ENCODE measurements around the gene TTC7B.
A peak's percentile ranks its signal among the peaks of the same experiment; 100 is the strongest.

TTC7B gene

DNA sequence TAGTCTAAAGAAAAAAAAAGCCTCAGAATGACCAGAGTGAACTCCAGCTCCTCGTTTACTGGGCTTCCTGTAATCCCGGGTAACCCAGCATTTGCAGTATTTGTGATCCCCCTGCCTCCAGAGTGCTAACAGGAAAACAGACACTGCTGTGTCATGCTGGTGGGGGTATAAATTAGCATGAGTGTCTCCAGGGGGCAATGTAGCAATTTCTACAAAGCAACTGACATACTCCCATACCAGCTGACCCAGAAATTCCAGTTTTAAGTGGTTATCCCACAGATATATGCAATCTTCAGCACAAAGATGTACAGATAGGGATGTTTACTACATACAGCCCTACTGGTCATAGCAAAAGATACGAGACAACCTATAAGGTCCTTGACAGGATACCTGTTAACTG is 18.8 kb downstream of the TTC7B start:
- TF ChIP-seq, protein P1, sequence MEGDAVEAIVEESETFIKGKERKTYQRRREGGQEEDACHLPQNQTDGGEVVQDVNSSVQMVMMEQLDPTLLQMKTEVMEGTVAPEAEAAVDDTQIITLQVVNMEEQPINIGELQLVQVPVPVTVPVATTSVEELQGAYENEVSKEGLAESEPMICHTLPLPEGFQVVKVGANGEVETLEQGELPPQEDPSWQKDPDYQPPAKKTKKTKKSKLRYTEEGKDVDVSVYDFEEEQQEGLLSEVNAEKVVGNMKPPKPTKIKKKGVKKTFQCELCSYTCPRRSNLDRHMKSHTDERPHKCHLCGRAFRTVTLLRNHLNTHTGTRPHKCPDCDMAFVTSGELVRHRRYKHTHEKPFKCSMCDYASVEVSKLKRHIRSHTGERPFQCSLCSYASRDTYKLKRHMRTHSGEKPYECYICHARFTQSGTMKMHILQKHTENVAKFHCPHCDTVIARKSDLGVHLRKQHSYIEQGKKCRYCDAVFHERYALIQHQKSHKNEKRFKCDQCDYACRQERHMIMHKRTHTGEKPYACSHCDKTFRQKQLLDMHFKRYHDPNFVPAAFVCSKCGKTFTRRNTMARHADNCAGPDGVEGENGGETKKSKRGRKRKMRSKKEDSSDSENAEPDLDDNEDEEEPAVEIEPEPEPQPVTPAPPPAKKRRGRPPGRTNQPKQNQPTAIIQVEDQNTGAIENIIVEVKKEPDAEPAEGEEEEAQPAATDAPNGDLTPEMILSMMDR (IDR thresholded peaks at IDR 0.05; ENCODE audit: low read depth, low read length), result no peak
- H3K4me3 ChIP-seq (replicated peaks in 1 of 2; ENCODE audit: low read depth in 2 of 2, low read length in 2 of 2), result no peak overlapping the region
- DNase-seq (ENCODE audit: low read depth in 2 of 2), result peak; percentile 22 to 40

DNA sequence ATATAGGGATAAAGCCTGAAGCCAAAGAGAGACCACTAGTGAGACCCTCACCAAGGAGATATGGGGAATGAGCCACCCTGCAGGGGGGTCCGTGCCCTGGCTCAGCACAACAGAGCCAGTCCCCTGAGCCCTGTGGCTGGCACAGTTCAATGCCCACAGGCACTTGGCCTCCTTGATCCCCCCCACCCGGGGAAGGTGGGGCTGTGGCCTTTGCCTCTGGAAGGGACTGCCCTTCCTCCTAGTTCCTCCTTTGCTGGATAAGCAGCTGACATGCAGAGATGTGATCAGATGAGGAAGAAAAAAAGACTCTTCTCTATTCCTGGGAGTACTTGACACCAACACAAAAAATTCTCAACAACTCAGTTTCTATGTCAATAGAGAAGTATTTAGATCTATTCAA is 19.9 kb downstream of the TTC7B start:
- DNase-seq (ENCODE audit: low read depth in 2 of 2), result no peak
- no peak overlapping the region for H3K4me3 ChIP-seq (replicated peaks in 1 of 2; ENCODE audit: low read depth in 2 of 2, low read length in 2 of 2)
- TF ChIP-seq, protein P1 (IDR thresholded peaks at IDR 0.05; ENCODE audit: low read depth, low read length), result no peak

DNA sequence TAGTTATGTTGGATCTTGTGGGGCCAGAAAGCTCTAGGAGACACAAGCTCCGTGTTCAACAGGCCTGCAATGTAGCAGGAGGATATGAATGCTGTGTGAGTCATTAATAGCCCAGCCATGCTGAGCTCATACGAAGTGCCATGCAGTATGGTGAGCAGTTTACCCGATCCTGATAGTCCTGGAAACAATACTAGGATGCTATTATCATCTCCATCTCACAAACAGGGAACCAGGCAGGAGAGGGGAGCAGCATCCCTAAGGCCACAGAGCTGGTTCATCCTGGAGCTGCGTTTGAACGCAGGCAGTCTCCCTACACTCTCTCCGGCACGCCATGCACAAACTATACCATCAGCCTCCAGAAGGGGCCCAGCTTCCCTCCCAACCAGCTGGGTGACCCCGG is 20.5 kb downstream of the TTC7B start:
- DNase-seq (ENCODE audit: low read depth in 2 of 2), result peak; percentile 67 to 90
- H3K4me3 ChIP-seq (replicated peaks in 1 of 2; ENCODE audit: low read depth in 2 of 2, low read length in 2 of 2), result no peak overlapping the region
- TF ChIP-seq, protein P1 (IDR thresholded peaks at IDR 0.05; ENCODE audit: low read depth, low read length), result peak; percentile 8

DNA sequence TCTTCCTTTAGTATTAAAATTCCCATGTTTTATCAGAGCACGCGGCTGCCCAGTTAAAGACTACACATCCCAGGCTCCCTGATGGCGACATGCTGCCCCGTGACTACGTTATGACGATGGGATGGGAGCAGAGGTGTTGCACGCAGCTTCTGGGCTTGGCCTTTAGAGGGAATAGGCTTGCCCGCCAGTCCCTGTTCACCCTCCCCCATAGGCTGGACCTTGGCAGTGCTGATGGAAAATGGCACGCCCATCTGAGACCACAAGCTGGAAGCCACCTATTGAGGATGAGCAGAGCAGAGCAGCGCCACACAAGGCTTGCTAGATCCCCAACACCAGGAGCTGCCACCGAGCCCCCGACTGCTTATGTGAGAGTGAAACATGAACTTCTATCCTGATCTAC is 24.7 kb downstream of the TTC7B start:
- no peak overlapping the region for H3K4me3 ChIP-seq (replicated peaks in 1 of 2; ENCODE audit: low read depth in 2 of 2, low read length in 2 of 2)
- TF ChIP-seq, protein P1 (IDR thresholded peaks at IDR 0.05; ENCODE audit: low read depth, low read length), result no peak
- DNase-seq (ENCODE audit: low read depth in 2 of 2), result no peak

DNA sequence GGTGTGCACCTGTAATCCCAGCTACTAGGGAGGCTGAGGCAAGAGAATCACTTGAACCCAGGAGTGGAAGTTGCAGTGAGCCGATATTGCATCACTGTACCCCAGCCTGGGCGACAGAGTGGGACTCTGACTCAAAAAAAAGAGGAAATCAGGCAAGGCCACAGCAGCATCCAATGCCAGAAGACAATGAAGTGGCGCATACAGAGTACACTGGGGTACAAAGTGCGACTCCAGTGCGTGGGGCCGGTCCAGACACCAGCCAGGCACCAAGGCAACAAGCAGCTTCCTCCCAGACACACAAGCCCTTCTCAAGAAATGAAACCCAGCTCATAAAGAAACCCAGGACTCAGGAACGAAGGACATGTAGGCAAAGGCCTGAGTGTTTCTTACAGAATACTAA is 28.2 kb downstream of the TTC7B start:
- no peak overlapping the region for H3K4me3 ChIP-seq (replicated peaks in 1 of 2; ENCODE audit: low read depth in 2 of 2, low read length in 2 of 2)
- no peak for DNase-seq (ENCODE audit: low read depth in 2 of 2)
- TF ChIP-seq, protein P1 (IDR thresholded peaks at IDR 0.05; ENCODE audit: low read depth, low read length), result no peak

DNA sequence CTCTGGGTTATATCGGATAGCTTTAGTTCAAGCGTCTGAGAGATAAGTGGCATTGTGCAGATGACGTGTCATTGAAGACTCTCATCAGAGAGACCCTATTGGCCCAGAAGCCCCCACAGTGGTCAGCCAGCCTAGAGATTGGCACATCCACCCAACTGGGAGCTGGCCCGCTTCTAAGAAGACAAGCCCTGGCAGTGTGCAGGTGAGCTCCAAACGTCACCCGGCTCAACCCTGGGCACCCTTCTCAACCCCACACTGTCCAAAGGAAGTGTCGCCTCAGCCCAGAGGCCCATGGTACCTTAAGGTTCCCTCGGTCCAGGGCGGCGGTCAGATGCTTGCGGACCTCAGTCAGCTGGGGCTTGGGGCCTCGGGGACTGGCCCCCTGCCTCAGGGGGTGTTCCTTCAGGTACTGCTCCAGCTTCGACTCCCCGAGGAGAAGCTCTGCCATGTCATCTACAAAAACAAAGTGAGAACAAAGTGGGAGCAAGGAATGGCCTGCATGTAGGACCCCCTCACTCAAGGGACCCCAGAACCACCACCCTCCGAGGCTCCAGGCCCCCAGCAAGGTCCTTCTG is 30.3 kb downstream of the TTC7B start:
- TF ChIP-seq, protein P1 (IDR thresholded peaks at IDR 0.05; ENCODE audit: low read depth, low read length), result no peak
- DNase-seq (ENCODE audit: low read depth in 2 of 2), result no peak
- no peak overlapping the region for H3K4me3 ChIP-seq (replicated peaks in 1 of 2; ENCODE audit: low read depth in 2 of 2, low read length in 2 of 2)

DNA sequence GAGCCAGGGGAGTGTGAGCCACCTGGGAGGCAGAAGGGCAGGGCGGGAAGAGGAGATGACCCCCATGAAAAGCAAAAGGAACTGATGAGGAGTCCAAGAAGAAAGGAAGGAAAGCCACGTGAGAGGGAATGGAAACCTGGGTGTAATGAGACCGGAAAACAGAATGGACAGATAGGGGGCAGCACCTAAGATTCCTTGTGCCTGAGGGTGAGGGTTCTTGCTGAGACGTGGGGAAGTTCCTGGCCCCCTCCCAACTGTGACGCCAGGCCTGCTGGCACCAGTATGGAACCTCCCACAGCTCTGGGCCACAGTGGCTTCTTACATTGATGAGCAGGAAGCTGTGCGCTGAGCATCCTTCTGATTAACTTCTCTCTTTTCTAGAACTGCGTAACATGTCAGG is 30.8 kb downstream of the TTC7B start:
- DNase-seq (ENCODE audit: low read depth in 2 of 2), result peak; percentile 32 to 68
- no peak overlapping the region for H3K4me3 ChIP-seq (replicated peaks in 1 of 2; ENCODE audit: low read depth in 2 of 2, low read length in 2 of 2)
- TF ChIP-seq, protein P1 (IDR thresholded peaks at IDR 0.05; ENCODE audit: low read depth, low read length), result peak; percentile 14
